ENCODE measurements around the gene C1orf116. TPM values are rescaled to one million over a fixed set of nuclear protein-coding genes. Genes with fewer than 3 reads are reported as not detected.

C1orf116 gene
- total RNA-seq, 1 donor from 2014 or later: not detected

DNA sequence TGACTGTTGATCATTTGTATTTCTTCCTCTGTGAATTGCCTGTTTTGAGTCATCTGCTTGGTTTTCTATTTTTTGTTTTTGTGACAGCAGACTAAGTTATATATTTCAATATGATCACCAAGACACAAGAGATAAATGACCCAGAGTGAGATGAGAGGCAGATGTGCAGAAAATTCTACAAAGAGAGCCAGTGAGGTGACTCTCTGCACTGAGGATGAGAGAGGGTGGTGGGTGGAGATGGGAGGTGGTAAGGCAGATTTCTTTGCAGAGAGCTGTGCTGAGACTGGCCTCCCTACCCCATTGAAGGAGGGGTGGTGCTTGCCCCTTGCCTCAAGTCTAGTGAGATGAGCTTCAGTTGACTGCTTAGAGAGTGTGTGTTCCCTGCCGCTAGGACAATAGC lies 44.7 kb downstream of the C1orf116 start:
- DNase-seq: no peak

DNA sequence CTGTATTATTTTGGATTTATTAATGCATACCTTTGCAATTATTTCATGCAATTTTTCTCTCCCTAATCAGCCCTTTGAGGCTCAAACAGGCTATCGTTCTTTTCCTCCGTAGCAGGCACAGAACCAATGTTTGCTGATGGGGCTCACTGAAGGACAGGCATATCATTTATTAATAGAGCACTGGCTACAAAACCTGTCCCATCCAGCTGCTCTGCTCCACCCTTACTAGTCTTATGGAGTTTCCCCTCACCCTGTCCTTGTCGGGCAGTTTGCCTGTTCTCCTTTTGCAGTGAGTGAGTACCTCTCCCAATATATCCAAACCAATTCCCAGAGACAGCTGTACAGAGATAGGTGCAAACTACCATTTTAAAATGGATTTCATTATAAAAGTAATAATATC lies 45.7 kb downstream of the C1orf116 start:
- DNase-seq: no peak

DNA sequence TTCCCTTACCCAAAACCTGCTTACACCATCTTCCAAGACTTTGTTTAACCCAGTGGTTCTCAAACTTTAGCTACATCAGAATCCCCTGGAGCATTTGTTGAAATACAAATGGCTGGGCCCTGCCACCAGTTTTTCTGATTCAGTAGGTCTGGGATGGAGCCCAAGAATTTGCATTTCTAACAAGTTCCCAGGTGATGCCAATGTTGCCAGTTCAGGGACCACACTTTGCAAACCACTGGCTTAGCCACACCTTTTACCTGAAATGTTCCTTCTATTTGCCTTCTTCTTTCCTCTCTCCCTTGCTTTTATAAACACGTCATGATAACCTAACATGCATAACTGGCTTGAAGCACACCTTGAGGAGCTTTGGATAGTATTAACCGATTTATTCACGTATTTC lies 46.2 kb downstream of the C1orf116 start:
- no peak for DNase-seq

DNA sequence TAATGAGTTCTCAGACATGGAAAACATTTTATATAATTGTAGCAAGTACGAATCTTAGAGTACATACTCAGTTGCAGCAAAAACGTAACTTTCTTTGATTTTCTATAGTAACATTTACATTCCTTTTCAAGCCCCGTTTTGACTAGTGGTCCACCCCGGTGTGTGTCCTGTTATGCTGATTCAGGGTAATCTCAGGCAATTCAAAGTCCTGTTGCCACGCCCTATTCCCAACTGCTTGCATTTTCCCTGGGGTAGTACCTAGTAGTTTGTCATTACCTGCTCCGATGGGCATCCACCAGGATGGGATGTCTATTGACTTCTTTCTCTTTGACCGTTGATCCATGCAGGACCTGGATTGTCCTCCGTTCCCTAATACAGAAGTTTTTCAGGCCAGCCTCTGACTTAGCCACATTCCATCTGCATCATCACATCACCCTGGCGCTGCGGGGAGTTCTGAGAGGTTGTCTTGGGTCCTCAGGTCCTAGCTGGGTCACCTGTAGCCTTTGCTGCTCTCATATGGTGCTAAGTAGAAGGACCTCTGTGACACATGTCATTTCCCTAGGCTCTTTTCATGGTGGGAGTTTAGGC lies 47.3 kb downstream of the C1orf116 start:
- DNase-seq: no peak

DNA sequence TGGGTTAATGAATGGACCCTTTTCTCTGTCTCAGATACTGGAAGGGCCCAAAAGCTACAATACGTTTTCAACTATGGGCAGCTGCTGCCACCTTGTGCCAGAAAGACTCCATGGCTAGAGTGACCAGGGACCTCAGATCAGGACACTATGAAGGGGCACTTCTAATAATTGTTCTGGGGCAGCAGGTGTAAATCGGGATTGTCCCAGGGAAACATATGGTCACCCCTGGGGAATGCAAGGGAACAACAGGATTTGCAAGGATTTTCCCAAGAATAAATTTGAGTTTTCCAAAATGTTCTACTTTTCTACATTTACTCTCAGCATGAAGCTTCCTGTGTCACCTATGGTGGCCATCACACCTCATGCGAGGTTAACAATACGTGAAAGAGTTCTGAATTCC lies 50.3 kb downstream of the C1orf116 start:
- peak; percentile 9 for DNase-seq

DNA sequence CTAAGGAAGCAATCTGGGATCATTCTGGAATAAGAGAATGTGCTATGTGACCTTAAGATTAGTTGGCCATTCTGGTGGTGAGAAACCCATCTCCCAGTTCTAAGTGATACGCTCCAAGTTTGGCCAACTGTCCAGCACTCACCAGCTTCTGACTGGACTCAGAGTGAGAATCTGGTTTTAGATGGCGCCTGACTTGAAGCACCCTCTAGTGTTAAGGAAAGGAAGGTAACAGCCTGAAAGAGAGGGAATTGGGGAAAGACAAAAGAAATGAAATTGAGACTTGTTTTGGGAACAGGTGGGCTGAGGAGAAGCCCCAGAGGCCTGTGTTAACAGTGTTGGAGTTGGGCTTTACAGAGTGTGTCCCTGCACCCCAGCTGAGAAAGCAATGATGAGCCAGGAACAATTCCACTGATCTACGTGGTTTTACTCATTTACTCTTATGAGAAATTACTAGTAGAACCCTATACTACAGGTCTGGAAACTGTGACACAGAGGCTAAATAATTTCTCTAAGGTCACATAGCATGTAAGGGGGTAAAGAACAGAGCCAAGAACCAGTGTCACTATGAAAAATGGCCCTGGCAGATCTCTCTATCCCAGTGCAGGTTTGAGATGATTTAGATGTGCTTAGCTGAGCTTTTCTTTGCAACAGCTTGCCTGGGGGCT lies 53.0 kb downstream of the C1orf116 start:
- no peak for DNase-seq

DNA sequence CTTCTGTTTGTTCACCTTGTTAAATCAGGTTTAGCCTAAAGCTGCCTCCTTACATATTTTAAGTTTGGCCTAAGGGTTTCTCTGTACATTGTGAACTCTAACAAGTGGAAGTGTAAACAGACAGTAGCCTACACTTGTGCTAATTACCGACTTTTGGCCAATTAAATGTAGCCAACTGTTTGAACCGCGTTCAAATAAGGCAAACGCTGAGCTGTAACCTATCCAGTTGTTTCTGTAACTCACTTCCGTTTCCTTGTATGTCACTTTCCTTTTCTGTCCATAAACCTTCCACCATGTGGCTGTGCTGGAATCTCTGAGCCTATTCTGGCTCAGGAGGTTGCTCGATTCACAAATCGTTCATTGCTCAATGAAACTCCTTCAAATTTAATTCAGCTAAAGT lies 54.3 kb downstream of the C1orf116 start:
- no peak for DNase-seq

DNA sequence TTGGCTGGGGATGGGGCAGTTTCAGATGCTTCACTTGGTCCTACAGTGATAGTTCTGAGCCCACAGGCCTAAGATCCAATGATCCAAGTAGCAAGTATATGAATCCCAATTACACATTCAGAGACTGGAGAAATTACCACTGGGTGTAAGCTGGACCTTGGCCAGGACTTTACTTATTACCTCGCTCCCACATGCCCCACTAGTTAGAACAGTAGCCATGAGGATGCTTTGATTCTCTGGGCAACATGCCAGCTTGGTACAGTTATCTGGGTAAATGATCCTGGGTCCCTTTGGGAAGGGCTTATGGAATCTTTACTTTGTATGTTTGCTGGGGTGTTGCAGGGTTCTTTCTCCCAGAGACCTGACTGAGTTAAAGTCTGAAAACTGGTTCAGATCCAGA lies 57.2 kb downstream of the C1orf116 start:
- DNase-seq: no peak

DNA sequence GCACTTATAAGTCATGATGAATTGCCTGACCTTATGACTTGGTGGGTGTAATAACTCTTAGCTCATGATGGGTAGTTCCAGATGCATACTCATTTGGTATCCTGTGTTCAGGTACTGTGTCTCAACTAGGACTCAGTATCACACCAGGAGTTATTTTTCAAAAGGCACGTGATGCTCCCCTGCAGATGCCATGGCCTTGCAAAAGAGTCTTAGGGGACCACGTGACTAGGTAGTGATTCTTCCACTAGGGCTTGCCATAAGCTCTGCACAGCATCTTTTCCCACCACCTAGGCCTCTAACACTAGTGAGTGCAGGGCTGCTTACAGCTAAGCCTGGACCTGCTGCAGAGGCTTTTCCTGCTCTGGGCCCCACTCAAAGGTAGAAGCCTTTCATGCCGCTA lies 58.4 kb downstream of the C1orf116 start:
- DNase-seq: no peak

DNA sequence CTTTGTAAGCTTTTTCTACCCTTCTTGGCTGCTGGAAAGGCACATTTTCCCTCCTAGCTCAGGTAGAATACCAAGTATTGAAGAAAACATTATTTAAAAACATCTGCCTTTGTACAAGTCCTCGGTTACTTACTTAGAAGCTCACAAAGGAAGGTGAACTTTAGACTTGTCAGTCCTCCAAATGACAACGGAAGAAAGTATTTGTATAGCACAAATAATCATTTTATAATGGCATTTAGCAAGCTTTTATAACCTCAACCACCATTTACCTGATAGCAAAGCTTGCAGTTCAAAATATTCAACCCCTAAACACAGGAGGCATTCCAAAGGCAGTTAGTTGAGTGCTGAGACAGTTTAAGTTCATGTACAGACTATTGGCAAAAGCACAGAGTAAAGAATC lies 59.8 kb downstream of the C1orf116 start:
- DNase-seq: no peak

DNA sequence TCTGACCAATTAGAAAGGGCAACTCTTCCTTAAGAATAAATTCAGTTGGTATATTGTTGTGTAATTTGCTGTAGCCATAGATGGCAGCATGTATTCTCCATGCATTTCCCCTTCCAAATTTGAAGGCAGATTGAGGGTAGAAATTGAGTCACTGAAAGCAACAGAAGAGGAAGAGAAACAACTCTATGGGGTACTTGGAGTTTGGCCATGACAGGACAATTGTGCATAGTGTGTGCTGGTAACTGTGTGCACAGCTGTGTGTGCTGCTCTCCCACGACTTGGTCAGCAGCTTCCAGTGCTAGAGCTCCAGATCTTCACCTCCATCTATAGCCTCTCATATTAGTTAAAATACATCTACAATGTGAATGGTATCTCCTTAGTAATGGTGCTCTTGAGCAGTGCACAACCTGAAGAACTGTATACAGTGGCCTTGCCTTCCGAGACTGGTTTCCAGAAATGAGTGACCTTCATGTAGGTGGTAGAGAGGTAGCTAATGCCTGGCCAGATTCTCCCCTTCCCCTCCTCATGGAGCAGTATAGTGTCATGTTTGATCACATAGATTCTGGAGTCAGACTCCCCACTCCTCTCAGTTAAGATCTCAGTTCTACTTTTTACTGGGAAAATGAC lies 61.4 kb downstream of the C1orf116 start:
- DNase-seq: no peak

DNA sequence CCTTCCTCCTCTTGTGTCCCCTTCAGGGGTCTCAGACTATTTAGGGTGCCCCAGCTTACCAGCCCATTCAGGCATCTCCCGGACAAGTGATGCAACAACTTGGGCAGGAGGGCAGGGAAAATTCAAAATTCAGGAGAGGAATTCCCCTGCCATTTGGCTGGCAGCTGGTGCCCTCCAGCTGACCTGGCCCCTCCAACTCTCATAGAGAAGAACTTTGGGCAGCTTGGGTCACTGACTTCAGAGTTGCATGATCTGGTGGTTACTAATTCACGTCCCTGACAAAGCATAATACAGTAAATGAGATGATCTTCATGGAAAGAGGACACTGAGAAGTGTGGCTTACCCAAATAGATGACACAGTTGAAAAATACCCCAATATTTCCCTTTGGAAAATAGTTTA lies 62.1 kb downstream of the C1orf116 start, which contains the start of gene FCAMR:
Gene FCAMR (minus strand): TSS at position 15 of the 400 bp plus-strand sequence. CDS start 335 bp downstream, outside the sequence.
- no peak for DNase-seq

DNA sequence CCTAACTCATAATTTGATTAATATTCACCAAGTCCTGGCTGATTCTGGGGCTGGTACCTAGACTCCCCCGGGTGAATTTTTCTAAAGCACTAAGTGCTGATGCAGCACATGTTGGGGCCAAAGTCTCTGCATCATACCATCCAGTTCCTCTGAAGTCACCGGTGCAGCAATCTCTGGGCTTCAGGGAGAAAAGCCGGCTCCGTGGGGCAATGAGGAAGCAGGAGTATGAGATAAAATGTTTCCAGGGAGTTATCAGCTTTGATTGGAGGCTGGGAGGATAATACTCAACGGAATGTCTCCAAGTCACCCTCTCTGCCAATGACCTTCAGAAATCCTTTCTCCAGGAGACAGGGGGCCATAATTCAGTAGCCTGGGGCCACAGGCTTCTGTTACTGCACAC lies 63.5 kb downstream of the C1orf116 start:
- DNase-seq: no peak

Other genes starting within 250 kb of the C1orf116 start
- gene IL20, start 167.1 kb downstream of the C1orf116 start, total RNA-seq: 0.47 TPM
- not detected for gene IL24, start 135.3 kb downstream of the C1orf116 start, total RNA-seq
- 0.47 TPM for gene FCMR, start 110.8 kb downstream of the C1orf116 start, total RNA-seq
- gene PIGR, start 86.3 kb downstream of the C1orf116 start, total RNA-seq: not detected
- not detected for gene FCAMR, start 62.3 kb downstream of the C1orf116 start, total RNA-seq
- gene YOD1, start 18.5 kb upstream of the C1orf116 start, total RNA-seq: 24.5 TPM
- gene PFKFB2, start 20.5 kb upstream of the C1orf116 start, total RNA-seq: 13.6 TPM
- gene C4BPB, start 56.1 kb upstream of the C1orf116 start, total RNA-seq: not detected
- not detected for gene C4BPA, start 71.5 kb upstream of the C1orf116 start, total RNA-seq

Data from occipital lobe (tissue), 2 donors.